B cell (primary cell): ENCODE results near the gene EFNA3. TPM values are rescaled to one million over a fixed set of nuclear protein-coding genes. Genes with fewer than 3 reads are reported as not detected.
A peak's percentile ranks its signal among the peaks of the same experiment; 100 is the strongest.

Experiments
- ATAC-seq: fragments of 200-7000 bp; cut with Tn5 transposase; one replicate; pipeline ENCODE4 v1.10.0; 2021; ENCODE audit warnings: low read depth, mild to moderate bottlenecking, moderate number of reproducible peaks, moderate library complexity
- CTCF ChIA-PET: fragments of 350-600 bp; sonication (Branson Sonifier 250); formaldehyde crosslinking; loops from one replicate; lab custom pipeline; 2021; ENCODE audit warnings: antibody characterized with exemption, inconsistent platforms; lab: Charles Lee
- POLR2A ChIA-PET: fragments of 350-600 bp; sonication (Branson Sonifier 250); formaldehyde crosslinking; loops from one replicate; lab custom pipeline; 2021; ENCODE audit warnings: antibody characterized with exemption; lab: Charles Lee
- DNase-seq: peaks from one replicate; pipeline ENCODE4 v3.0.0; 2013
- H2AFZ ChIP-seq: 2 replicates; pipeline ENCODE4 v1.6.1; 2012; ENCODE audit warnings: mild to moderate bottlenecking, low read depth, low read length; ENCODE audit not compliant: insufficient read depth, poor library complexity, severe bottlenecking
- H3K27ac ChIP-seq, 2 donors: 1 replicate in 1 of 2; 2 replicates in 1 of 2; pipeline ENCODE4 v1.5.1; 2012 to 2013; ENCODE audit warnings: low read length in 2 of 2, mild to moderate bottlenecking in 2 of 2, moderate library complexity in 1 of 2
- H3K27me3 ChIP-seq, 4 experiments: fragments of 200-600 bp in 1 of 4; sonication (generic) in 1 of 4; replicated peaks in 1 of 4; 1 replicate in 2 of 4; 2 replicates in 2 of 4; pipeline versions ENCODE4 v1.6.1 to v1.7.0; 2013 to 2016; ENCODE audit warnings: low read length in 3 of 4, mild to moderate bottlenecking in 2 of 4, mixed read lengths in 1 of 4, moderate library complexity in 1 of 4; ENCODE audit not compliant: insufficient read depth in 4 of 4, control insufficient read depth in 3 of 4; ENCODE audit errors: control extremely low read depth in 1 of 4
- H3K36me3 ChIP-seq, 2 experiments: replicated peaks in 1 of 2; 1 replicate in 1 of 2; 2 replicates in 1 of 2; pipeline versions ENCODE4 v1.6.1 to v1.7.1; 2013; ENCODE audit warnings: low read length in 1 of 2; ENCODE audit not compliant: insufficient read depth in 2 of 2, control insufficient read depth in 1 of 2; ENCODE audit errors: control extremely low read depth in 1 of 2, extremely low read depth in 1 of 2
- H3K4me1 ChIP-seq, 2 donors: fragments of 200-600 bp in 1 of 2; sonication (generic) in 1 of 2; 1 replicate in 1 of 2; 2 replicates in 1 of 2; pipeline versions ENCODE4 v1.5.1 to v1.6.1; 2013 to 2017; ENCODE audit warnings: low read length in 2 of 2; ENCODE audit not compliant: control insufficient read depth in 2 of 2, insufficient read depth in 2 of 2
- H3K4me2 ChIP-seq: replicated peaks from 2 replicates; pipeline ENCODE3; 2012; ENCODE audit warnings: mild to moderate bottlenecking, low read depth, low read length; ENCODE audit not compliant: poor library complexity, severe bottlenecking
- H3K4me3 ChIP-seq, 5 experiments: fragments of 200-600 bp in 1 of 5; sonication (generic) in 1 of 5; 1 replicate in 3 of 5; 2 replicates in 2 of 5; pipeline versions ENCODE4 v1.5.1 to v1.7.0; 2011 to 2016; ENCODE audit warnings: low read length in 4 of 5, mild to moderate bottlenecking in 4 of 5, low read depth in 2 of 5, control low read depth in 1 of 5, moderate library complexity in 1 of 5; ENCODE audit not compliant: insufficient read depth in 1 of 5; ENCODE audit errors: control extremely low read depth in 1 of 5, extremely low read depth in 1 of 5
- H3K79me2 ChIP-seq: fragments of 200-600 bp; sonication (generic); one replicate; pipeline ENCODE4 v1.6.0; 2016; ENCODE audit warnings: low read length; ENCODE audit not compliant: control insufficient read depth, insufficient read depth
- H3K9ac ChIP-seq: fragments of 200-600 bp; sonication (generic); 2 replicates; pipeline ENCODE4 v1.6.1; 2017; ENCODE audit warnings: mild to moderate bottlenecking, low read length, moderate library complexity
- H3K9me3 ChIP-seq, 3 donors: one replicate each; pipeline versions ENCODE4 v1.6.1 to v1.7.1; 2013; ENCODE audit warnings: low read length in 2 of 3; ENCODE audit not compliant: control insufficient read depth in 2 of 3, insufficient read depth in 1 of 3; ENCODE audit errors: control extremely low read depth in 1 of 3
- H4K20me1 ChIP-seq: 2 replicates; pipeline ENCODE4 v1.6.0; 2012; ENCODE audit warnings: mild to moderate bottlenecking, low read length; ENCODE audit not compliant: insufficient read depth, control insufficient read depth, poor library complexity, severe bottlenecking
- H3K27ac Mint-ChIP-seq: one replicate; pipeline ENCODE4 v1.8.0; 2021; ENCODE audit warnings: mixed read lengths
- H3K27me3 Mint-ChIP-seq: one replicate; pipeline ENCODE4 v1.8.0; 2021; ENCODE audit warnings: mixed read lengths
- H3K4me1 Mint-ChIP-seq: one replicate; pipeline ENCODE4 v1.8.0; 2021; ENCODE audit warnings: mixed read lengths
- H3K4me3 Mint-ChIP-seq: one replicate; pipeline ENCODE4 v1.8.0; 2021; ENCODE audit warnings: mixed read lengths
- H3K9me3 Mint-ChIP-seq: one replicate; pipeline ENCODE4 v1.8.0; 2022; ENCODE audit warnings: mixed read lengths; ENCODE audit not compliant: insufficient read depth
- CTCF ChIP-seq: fragments of 200-600 bp; IDR thresholded peaks from one replicate; pipeline ENCODE4 v1.8.0; 2022; ENCODE audit warnings: antibody characterized with exemption, mild to moderate bottlenecking
- EZH2 ChIP-seq: IDR thresholded peaks from 2 replicates; pipeline ENCODE4 v1.6.1; 2012; ENCODE audit warnings: borderline replicate concordance, low read depth, mild to moderate bottlenecking, moderate library complexity, low read length; ENCODE audit not compliant: insufficient read depth, poor library complexity, severe bottlenecking
- WGBS: methylation state at CpG from one replicate; pipeline ENCODE4 v1.1.5; 2013; ENCODE audit warnings: missing lambda C conversion rate; ENCODE audit not compliant: insufficient coverage; 5-methylcytosine and 5-hydroxymethylcytosine counted together
- intact Hi-C: fragments of 100-400 bp; cut with micrococcal nuclease; formaldehyde crosslinking; loops from one replicate; pipeline ENCODE4 v1.10.0; 2022
- polyA minus RNA-seq: library from RNA; depleted of rRNA, polyadenylated mRNA; stranded (reverse); fragments of >200 nt; gene quantifications from 2 replicates; pipeline ENCODE4 v1.2.3, GENCODE V29; 2012
- polyA plus RNA-seq: library from polyadenylated mRNA; depleted of rRNA; stranded (reverse); fragments of >200 nt; gene quantifications from 2 replicates; pipeline ENCODE4 v1.2.3, GENCODE V29; 2012
- total RNA-seq, 2 donors: library from RNA; stranded (reverse); fragments of 120-200 nt in 1 of 2; gene quantifications; 1 replicate in 1 of 2; 2 replicates in 1 of 2; pipeline versions ENCODE4 v1.2.3 to v1.2.4, GENCODE V29; 2013 to 2022

Gene EFNA3
- total RNA-seq, result 1.6 and 3.7 TPM in 2 replicates
- 2.8 TPM for total RNA-seq (2013)
- 1.8 and 3.2 TPM in 2 replicates for polyA plus RNA-seq
- polyA minus RNA-seq, result 2.1 and 3.2 TPM in 2 replicates

- Histone ChIP-seq H4K20me1 (peaks cover 35% of the 10 kb centered on the region), H3K4me3 (peak within 1 kb of the TSS in 4 of 5 experiments; percentile 25 to 45 (median 40)), H3K4me1 (peaks cover 52 to 58% of the 10 kb centered on the region in 2 donors), H3K79me2 (no peaks in the 10 kb centered on the region), H3K9ac (peak within 1 kb of the TSS; percentile 59), H3K27ac (no peak within 1 kb of the TSS), H2AFZ (peak within 1 kb of the TSS; percentile 67), H3K4me2 (peak within 1 kb of the TSS; percentile 97), H3K36me3 (no peaks in the 10 kb centered on the region), H3K27me3 (peaks cover 0 to 48% (median 37%) of the 10 kb centered on the region in 4 experiments), H3K9me3 (peaks cover 0 to 24% (median 0%) of the 10 kb centered on the region in 3 donors)
- Mint-ChIP-seq H3K27me3 (peaks cover 27% of the 10 kb centered on the region), H3K9me3 (no peaks in the 10 kb centered on the region), H3K27ac (peak within 1 kb of the TSS; percentile 79), H3K4me1 (peaks cover 51% of the 10 kb centered on the region), H3K4me3 (peak within 1 kb of the TSS; percentile 89)
- TF ChIP-seq CTCF, result no peak
- peak; percentile 44 for TF ChIP-seq EZH2
- ATAC-seq (peak; percentile 69), DNase-seq (peak; percentile 77)
- POLR2A ChIA-PET, result interaction anchor here (0.7 to 2.8 kb wide), 2 partner anchors 14 to 65 kb away, joined by 6 to 9 read pairs; no protein-coding TSS in a partner anchor
- CTCF ChIA-PET, result interaction anchor here (0.8 to 2.5 kb wide), 11 partner anchors 9 to 519 kb away, joined by 3 to 16 read pairs (median 3); partner anchors contain the start of genes EFNA4 and KRTCAP2
- 3% methylated on average over 59 of the region's 59 CpGs for WGBS
- intact Hi-C loops, result loop anchor here (1.0 to 5.0 kb wide), 2 partner anchors 7 to 1359 kb away; no protein-coding TSS in a partner anchor
These were observed at the start of gene EFNA3 for GRCh38 chr1:155078469-155079209. TSS of gene EFNA3 (plus strand) at chr1:155078837. CDS start at chr1:155078942, 105 bp downstream.
